ENCODE data around the gene KIAA0319L. TPM values are rescaled to one million over a fixed set of nuclear protein-coding genes. Genes with fewer than 3 reads are reported as not detected.

The KIAA0319L gene
- total and polyA plus RNA-seq, 4 donors = 27.0 to 107 (median 27.9) TPM

GRCh38 chr1:35394386-35394785, 162.8 kb downstream of the KIAA0319L start:
- Histone ChIP-seq H3K27ac (ENCODE audit: low read depth in 1 of 2, low read length in 2 of 2) (no peak overlapping the region), H3K9me3 (ENCODE audit: control insufficient read depth in 4 of 4, low read length in 3 of 4) (no peaks in the 10 kb centered on the region), H3K4me3 (ENCODE audit: low read depth in 1 of 3, low read length in 3 of 3) (no peak overlapping the region), H3K36me3 (ENCODE audit: control insufficient read depth in 4 of 4, insufficient read depth in 3 of 4, low read depth in 1 of 4, low read length in 3 of 4) (peaks cover 8 to 59% (median 42%) of the 10 kb centered on the region in 4 donors), H3K9ac (ENCODE audit: low read depth in 1 of 2, low read length in 2 of 2) (no peak overlapping the region), H3K27me3 (ENCODE audit: control insufficient read depth in 4 of 4, insufficient read depth in 4 of 4, low read length in 3 of 4) (no peaks in the 10 kb centered on the region), H3K4me1 (ENCODE audit: control insufficient read depth in 4 of 4, insufficient read depth in 4 of 4, low read length in 3 of 4) (no peaks in the 10 kb centered on the region)
- 99% methylated on average over 2 of the region's 2 CpGs for WGBS
- DNase-seq (ENCODE audit: low spot score) = no peak
- TF ChIP-seq RAD21 (IDR thresholded peaks at IDR 0.05) = no peak
- TF ChIP-seq SP1 (IDR thresholded peaks at IDR 0.05) = no peak
- TF ChIP-seq TAF1 (conservative IDR thresholded peaks at IDR 0.05) = no peak
- no peak for TF ChIP-seq HNF4G (IDR thresholded peaks at IDR 0.05)
- TF ChIP-seq RXRA (IDR thresholded peaks at IDR 0.05) = no peak
- no peak for TF ChIP-seq REST (IDR thresholded peaks at IDR 0.05)
- TF ChIP-seq FOXA2 (IDR thresholded peaks at IDR 0.05) = no peak
- no peak for TF ChIP-seq CTCF (IDR thresholded peaks at IDR 0.05; ENCODE audit: low read depth, low read length, missing input control)
- no peak for TF ChIP-seq ATF3 (IDR thresholded peaks at IDR 0.05)
- TF ChIP-seq NR2F2 (IDR thresholded peaks at IDR 0.05) = no peak
- TF ChIP-seq EGR1 (IDR thresholded peaks at IDR 0.05; ENCODE audit: low read depth in 2 of 2) = no peak
- TF ChIP-seq GABPA (IDR thresholded peaks at IDR 0.05 in 1 of 2, conservative IDR thresholded peaks at IDR 0.05 in 1 of 2) = no peak
- TF ChIP-seq JUND (IDR thresholded peaks at IDR 0.05) = no peak
- TF ChIP-seq FOXA1 (IDR thresholded peaks at IDR 0.05) = no peak
- TF ChIP-seq YY1 (IDR thresholded peaks at IDR 0.05) = no peak
- TF ChIP-seq MAX (IDR thresholded peaks at IDR 0.05) = no peak
- TF ChIP-seq HNF4A (conservative IDR thresholded peaks at IDR 0.05) = no peak

GRCh38 chr1:35390600-35391494, 166.4 kb downstream of the KIAA0319L start:
- no peak for DNase-seq (ENCODE audit: low spot score)
- Histone ChIP-seq H3K9ac (ENCODE audit: low read depth in 1 of 2, low read length in 2 of 2) (no peak overlapping the region), H3K36me3 (ENCODE audit: control insufficient read depth in 4 of 4, insufficient read depth in 3 of 4, low read depth in 1 of 4, low read length in 3 of 4) (peaks cover 9 to 50% (median 28%) of the 10 kb centered on the region in 4 donors), H3K9me3 (ENCODE audit: control insufficient read depth in 4 of 4, low read length in 3 of 4) (no peaks in the 10 kb centered on the region), H3K27ac (ENCODE audit: low read depth in 1 of 2, low read length in 2 of 2) (no peak overlapping the region), H3K4me3 (ENCODE audit: low read depth in 1 of 3, low read length in 3 of 3) (no peak overlapping the region), H3K4me1 (ENCODE audit: control insufficient read depth in 4 of 4, insufficient read depth in 4 of 4, low read length in 3 of 4) (no peaks in the 10 kb centered on the region), H3K27me3 (ENCODE audit: control insufficient read depth in 4 of 4, insufficient read depth in 4 of 4, low read length in 3 of 4) (no peaks in the 10 kb centered on the region)
- TF ChIP-seq FOXA1 (IDR thresholded peaks at IDR 0.05) = no peak
- WGBS = 93% methylated on average over 10 of the region's 10 CpGs

All from liver (tissue), 9 donors.